Mononuclear cell (primary cell): Measurements from ENCODE around the gene SLC47A2. TPM values are rescaled to one million over a fixed set of nuclear protein-coding genes. Genes with fewer than 3 reads are reported as not detected.
"Not testable (repeated sequence)": the region's sequence is repeated elsewhere in the genome, so short reads cannot be mapped to it uniquely, and the experiment has no call there.

Experiments used
- H3K27me3 ChIP-seq: 2 replicates; pipeline ENCODE4 v1.6.0; 2011; ENCODE audit warnings: low read length, control low read depth; ENCODE audit not compliant: insufficient read depth
- H3K4me1 ChIP-seq: 2 replicates; pipeline ENCODE4 v1.5.1; 2011; ENCODE audit warnings: mild to moderate bottlenecking, low read length, control low read depth; ENCODE audit not compliant: insufficient read depth
- H3K4me3 ChIP-seq: 2 replicates; pipeline ENCODE4 v1.5.1; 2011; ENCODE audit warnings: mild to moderate bottlenecking, low read length, moderate library complexity
- H3K9me3 ChIP-seq: 2 replicates; pipeline ENCODE4 v1.5.1; 2011; ENCODE audit warnings: low read depth, mild to moderate bottlenecking, control low read depth, low read length
- total RNA-seq: library from RNA; depleted of rRNA; stranded (reverse); fragments of >200 nt; gene quantifications from one replicate; pipeline ENCODE4 v1.2.3, GENCODE V29; 2012

Gene SLC47A2
- total RNA-seq, 1 donor = not detected

DNA sequence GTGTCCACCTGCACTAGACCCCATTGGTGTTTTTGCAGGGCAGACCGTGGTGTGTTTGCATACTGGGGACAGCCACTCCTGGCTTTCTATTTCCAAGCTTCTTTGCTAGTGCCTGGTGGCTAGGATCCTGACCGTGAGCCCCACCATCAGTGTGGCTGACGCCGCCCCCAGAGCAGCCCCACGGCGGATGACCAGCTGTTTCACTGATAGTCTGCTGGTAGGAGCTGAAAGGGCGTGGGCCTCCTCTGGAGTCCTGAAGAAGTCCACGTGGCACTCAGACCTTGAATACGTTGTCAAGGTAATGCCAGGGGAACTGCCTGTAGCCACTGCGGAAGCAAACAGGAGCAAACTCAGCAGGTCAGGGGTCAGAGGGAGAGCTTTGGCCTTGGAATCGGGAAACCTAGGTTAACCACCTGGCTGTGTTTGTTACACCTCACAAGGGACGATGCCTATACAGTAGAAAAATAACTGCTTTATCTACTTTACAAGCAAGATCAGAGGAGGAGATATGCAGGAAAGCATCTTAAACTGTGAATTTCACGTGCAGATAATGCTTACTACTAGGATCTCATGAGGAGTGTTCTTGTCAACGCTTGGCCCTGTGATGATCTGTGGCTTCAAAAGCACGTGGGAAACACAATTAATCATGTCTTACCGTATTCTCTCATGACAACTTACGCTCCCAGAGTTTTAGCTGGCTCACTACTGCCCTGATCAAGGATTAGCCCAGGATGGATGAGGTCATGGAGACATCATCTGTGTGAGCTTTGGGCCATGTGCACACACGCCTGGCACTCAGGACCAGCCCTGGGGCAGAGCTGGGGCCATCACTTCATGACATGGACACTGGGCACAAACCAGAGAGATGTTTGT, 37.6 kb downstream of the SLC47A2 start:
- Histone ChIP-seq H3K27me3 (no peaks in the 10 kb centered on the region), H3K4me3 (no peak overlapping the region), H3K9me3 (no peaks in the 10 kb centered on the region), H3K4me1 (no peaks in the 10 kb centered on the region)

DNA sequence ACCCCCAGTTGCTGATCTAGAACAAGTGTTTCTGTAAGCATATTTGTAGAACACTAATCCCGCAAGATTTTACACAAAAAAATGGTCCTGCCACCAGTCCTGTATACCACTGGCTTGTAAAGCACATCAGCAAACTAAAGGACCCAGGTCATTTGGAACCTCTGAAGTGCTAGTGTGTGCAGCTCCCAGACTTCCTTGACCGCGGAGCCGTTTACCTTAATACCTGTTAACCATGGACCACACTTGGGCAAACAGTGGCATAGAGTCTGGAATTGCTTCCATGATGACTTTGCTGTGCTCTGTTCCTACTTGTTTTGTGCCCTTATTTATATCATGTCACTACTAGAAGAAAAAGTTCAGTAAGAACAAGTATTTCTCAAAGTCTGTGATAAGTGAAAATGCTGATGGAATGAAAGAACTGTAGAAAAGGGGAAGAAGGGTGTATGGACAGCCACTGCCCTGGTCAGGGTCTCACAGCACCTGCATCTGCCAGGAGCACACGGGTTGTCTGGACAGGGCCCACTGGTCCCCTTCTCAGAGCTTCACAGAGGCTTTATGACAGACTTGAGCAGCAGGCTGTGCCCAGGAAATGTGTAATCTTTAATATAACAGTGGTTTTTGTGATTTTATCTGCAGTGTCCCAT, 38.5 kb downstream of the SLC47A2 start:
- Histone ChIP-seq H3K4me3 (no peak overlapping the region), H3K27me3 (no peaks in the 10 kb centered on the region), H3K4me1 (no peaks in the 10 kb centered on the region), H3K9me3 (no peaks in the 10 kb centered on the region)

DNA sequence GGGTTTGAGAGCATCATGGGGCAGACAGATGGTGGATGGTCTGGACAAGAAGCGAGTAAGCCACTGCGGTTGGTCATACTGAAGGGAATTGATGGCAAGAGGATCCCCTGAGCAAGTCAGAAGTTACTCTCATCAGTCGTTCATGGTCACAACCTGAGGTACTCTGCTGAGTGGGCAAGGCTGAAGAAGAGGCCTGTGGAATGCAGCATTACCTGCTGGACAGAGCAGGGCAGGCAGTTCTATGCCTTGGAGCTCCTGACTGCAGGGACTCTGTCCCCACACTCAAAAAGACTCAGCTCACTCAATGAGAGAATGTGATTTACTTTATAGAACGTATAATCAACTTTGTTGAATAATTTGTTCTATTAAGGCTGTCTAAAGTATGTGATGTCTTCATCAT, 39.5 kb downstream of the SLC47A2 start:
- Histone ChIP-seq H3K9me3 (no peaks in the 10 kb centered on the region), H3K4me1 (no peaks in the 10 kb centered on the region), H3K4me3 (no peak overlapping the region), H3K27me3 (no peaks in the 10 kb centered on the region)

DNA sequence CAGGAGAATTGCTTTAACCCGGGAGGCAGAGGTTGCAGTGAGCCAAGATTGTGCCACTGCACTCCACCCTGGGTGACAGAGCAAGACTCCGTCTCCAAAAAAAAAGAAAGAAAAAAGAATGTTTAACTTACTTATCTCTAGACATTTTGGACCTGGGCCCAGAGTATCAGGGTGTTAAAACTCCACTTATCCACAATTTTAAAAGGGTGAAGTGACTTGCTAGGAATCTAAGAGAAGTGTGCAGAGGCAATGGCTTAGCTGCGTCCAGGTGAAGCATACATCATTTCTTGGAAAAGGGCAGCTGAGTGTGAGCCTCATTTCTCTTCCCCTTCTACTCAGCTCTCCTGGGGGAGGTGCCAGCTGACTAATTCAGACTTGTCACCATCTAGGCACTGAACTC, 42.8 kb downstream of the SLC47A2 start:
- H3K4me1 ChIP-seq = no peaks in the 10 kb centered on the region

DNA sequence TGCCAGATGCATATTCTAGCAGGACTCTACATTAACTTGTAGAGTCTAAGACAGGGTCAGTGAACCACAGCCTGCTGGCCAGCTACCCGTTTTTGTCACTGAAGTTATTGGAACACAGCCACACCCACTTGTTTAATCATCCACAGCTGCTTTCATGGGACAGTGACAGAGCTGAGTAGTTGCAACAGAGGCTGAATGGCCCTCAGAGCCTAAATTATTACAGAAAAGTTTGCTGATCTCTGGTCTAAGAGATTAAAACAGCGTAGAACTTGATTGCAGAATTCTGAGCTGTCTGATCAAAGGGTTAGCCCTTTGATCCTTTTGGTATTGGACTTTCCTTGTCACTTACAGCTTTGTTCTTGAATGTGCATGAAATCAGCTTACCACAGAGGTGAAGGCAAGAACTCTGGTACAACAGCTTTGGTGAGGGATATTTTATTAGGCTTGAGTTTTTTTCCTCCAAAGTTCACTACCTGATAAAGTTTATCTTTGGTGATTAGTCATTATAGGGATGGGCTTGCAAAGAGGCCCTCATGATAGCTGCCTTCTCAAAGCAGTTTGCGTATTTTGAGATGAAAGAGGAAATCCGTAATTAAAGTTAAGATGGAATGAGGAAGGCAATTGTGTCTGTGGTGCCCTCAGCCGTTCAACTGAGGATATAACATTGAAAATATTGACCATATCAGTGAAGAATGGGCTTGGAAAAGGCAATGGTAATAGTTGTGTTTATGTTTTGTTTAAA, 44.2 kb downstream of the SLC47A2 start:
- Histone ChIP-seq H3K4me1 (no peaks in the 10 kb centered on the region), H3K9me3 (no peaks in the 10 kb centered on the region), H3K4me3 (no peak overlapping the region), H3K27me3 (no peaks in the 10 kb centered on the region)

More for the DNA sequence above, 42.8 kb downstream of the SLC47A2 start:
- no peaks in the 10 kb centered on the region for H3K9me3 ChIP-seq
- H3K27me3 ChIP-seq = no peaks in the 10 kb centered on the region
- H3K4me3 ChIP-seq = no peak overlapping the region

DNA sequence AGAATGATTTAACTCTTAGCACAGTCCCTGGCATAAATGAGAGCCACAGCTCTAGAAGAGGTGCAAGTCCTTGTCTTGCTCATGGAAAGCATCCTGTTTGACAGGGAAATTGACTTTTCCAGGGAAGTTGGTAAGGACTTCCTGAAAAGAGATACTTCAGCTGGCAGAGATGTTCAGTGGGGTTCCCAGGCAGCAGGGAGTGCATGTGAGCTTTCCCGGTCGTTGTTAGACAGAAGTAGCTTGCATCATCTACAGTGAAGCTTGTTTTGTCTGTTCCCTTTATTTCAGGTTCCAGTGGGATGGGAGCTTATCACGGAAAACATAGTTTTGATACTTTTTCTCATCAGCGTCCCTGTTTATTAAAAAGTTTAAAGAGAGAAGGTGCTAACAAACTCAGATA, 45.0 kb downstream of the SLC47A2 start:
- Histone ChIP-seq H3K9me3 (no peaks in the 10 kb centered on the region), H3K4me3 (no peak overlapping the region)

DNA sequence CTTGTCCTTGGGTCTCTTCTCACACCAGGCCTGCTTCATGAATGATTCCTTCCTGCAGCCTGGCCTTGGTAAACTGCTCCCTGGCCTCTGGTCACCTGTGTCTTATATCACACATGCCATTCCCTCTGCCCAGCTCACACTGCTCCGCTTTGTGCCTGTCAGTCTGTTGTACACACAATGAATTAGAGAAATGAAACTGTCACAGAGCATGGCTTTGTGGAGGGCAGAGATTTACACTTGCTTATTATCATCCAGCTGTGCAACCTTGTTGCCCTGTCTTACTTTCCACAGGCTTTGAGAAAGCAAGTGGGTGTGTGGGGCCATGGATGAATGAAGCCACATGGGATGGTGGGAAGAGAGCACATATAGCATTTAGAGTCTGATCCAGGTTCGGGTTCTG, 45.5 kb downstream of the SLC47A2 start:
- Histone ChIP-seq H3K4me3 (no peak overlapping the region), H3K27me3 (no peaks in the 10 kb centered on the region), H3K4me1 (no peaks in the 10 kb centered on the region), H3K9me3 (no peaks in the 10 kb centered on the region)

More for the DNA sequence above, 45.0 kb downstream of the SLC47A2 start:
- Histone ChIP-seq H3K27me3 (no peaks in the 10 kb centered on the region), H3K4me1 (no peaks in the 10 kb centered on the region)

DNA sequence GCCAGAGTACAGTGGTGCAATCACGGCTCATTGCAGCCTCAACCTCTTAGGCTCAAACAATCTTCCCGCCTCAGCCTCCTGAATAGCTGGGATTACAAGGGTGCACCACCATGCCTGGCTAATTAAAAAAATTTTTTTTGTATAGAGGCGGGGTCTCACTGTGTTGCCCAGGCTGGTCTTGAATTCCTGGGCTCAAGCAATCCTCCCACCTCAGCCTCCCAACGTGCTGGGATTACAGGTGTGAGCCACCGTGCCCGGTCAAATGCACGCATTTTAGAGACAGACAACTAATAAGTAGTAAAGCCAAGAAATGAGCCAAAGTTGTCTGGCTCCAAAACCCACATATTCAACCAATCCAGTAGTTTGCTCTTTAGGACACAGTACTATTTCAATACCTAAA, 46.7 kb downstream of the SLC47A2 start:
- not testable (repeated sequence) for H3K27me3 ChIP-seq, H3K4me1 ChIP-seq, H3K9me3 ChIP-seq, H3K4me3 ChIP-seq

DNA sequence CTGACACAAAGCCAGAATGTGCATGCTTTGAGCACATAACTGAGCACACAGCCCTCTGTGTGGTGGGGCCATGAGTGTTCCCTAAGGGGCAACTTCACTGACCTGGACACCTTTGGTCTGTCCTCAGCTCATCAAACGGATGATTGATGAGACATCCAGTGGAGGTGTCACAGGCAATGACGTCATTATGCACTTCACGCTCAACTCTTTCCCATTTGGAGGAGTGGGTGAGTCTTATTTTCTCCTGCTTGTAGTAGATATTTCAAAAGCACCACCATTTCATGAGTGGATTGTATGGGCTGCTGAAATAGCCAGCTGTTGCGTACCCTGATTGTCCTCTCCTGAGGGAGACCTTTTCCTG, 51.6 kb downstream of the SLC47A2 start:
- H3K4me3 ChIP-seq = no peak overlapping the region
- no peaks in the 10 kb centered on the region for H3K4me1 ChIP-seq
- H3K27me3 ChIP-seq = no peaks in the 10 kb centered on the region
- H3K9me3 ChIP-seq = no peaks in the 10 kb centered on the region

DNA sequence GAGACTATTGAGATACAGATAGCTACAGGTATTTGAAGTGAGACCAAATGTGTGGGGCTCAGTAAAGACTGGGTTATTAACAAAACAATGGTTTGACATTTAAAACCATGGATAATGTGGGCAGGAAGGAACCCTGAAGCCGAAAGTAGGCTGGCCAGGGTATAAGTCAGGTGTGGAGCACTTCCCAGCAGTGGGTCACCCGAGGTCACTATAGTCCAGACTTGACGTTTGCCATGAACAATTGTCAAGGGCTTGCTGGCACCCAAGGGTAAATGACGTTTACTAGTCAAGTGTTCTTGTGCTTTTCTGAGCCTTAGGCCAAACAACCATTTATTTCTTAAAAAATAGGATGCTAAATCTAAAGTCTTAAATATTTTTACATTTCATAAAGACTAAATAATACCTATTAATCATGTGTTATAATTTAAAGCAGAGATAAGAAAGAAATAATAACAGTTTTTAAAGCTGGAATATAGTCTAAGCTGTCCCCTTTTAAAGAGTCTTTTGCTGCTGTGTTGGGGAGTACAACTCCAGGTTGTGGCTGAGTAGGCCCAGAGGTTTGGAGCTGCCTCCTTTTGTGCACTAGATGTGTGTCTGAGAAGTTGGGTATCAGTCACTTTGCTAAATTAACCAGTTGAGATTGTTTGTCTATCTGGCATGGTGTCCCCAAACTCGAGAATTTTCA, 52.1 kb downstream of the SLC47A2 start:
- H3K4me1 ChIP-seq = no peaks in the 10 kb centered on the region
- no peaks in the 10 kb centered on the region for H3K27me3 ChIP-seq
- H3K4me3 ChIP-seq = no peak overlapping the region
- no peaks in the 10 kb centered on the region for H3K9me3 ChIP-seq

DNA sequence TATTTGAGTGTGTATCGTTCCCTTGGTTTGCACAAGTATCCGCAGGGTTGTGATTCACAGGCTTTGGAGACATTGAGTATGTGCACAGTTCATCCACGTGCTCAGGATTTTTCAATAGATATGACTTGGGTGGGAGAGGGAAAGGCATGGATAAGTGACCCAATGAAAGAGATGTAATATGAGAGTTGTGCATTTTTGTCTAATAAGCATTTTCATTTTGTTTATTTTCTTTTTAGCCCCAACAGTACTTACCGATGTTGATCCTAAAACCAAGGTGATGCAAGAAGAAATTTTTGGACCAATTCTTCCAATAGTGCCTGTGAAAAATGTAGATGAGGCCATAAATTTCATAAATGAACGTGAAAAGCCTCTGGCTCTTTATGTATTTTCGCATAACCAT, 53.3 kb downstream of the SLC47A2 start:
- Histone ChIP-seq H3K27me3 (no peaks in the 10 kb centered on the region), H3K4me1 (no peaks in the 10 kb centered on the region), H3K4me3 (no peak overlapping the region), H3K9me3 (no peaks in the 10 kb centered on the region)

DNA sequence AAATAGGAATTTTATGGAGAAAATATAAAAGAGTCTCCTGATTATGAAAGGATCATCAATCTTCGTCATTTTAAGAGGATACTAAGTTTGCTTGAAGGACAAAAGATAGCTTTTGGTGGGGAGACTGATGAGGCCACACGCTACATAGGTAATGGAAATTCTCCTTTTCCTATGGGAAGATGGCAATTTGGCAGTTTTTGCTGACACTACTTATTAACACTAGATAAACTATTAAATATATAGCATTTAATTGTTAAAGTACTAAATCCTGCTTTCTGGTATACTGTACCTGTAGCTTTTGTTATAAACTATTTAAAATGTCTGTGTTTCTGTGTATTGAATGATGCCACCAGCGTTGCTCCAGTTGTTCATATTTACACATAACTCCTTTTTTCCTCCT, 55.3 kb downstream of the SLC47A2 start:
- Histone ChIP-seq H3K4me3 (no peak overlapping the region), H3K27me3 (no peaks in the 10 kb centered on the region), H3K9me3 (no peaks in the 10 kb centered on the region), H3K4me1 (no peaks in the 10 kb centered on the region)

DNA sequence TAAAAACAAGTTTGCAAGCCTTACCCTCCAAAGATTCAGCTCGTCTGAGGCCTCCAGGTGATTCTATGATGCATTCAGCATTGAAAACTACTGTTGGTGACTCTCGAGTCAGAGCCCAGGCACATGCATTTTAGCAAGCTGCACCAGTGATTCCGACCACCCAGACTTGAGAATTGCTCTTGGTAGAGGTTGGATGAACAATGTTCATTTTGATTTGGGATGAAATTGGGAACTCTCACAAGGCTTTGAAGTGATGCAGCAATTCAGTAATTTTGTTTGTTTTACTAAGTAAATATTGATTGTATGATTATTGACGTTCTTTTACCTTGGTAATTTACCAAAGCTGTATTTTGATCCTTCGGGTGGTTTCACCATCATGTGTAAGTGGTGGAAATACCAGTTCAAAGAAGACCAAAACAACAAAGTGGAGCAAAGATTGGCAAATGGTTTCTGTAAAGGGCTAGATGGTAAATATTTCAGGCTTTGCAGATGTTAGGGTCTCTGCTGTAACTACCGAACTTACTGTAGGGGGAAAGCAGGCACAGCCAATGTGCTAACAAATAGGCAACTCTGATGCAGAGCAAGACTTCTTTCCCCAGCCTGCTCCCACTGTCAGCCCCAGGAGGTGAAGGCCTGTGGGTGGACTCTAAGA, 56.0 kb downstream of the SLC47A2 start:
- no peaks in the 10 kb centered on the region for H3K9me3 ChIP-seq
- H3K27me3 ChIP-seq = no peaks in the 10 kb centered on the region
- H3K4me1 ChIP-seq = no peaks in the 10 kb centered on the region
- no peak overlapping the region for H3K4me3 ChIP-seq

DNA sequence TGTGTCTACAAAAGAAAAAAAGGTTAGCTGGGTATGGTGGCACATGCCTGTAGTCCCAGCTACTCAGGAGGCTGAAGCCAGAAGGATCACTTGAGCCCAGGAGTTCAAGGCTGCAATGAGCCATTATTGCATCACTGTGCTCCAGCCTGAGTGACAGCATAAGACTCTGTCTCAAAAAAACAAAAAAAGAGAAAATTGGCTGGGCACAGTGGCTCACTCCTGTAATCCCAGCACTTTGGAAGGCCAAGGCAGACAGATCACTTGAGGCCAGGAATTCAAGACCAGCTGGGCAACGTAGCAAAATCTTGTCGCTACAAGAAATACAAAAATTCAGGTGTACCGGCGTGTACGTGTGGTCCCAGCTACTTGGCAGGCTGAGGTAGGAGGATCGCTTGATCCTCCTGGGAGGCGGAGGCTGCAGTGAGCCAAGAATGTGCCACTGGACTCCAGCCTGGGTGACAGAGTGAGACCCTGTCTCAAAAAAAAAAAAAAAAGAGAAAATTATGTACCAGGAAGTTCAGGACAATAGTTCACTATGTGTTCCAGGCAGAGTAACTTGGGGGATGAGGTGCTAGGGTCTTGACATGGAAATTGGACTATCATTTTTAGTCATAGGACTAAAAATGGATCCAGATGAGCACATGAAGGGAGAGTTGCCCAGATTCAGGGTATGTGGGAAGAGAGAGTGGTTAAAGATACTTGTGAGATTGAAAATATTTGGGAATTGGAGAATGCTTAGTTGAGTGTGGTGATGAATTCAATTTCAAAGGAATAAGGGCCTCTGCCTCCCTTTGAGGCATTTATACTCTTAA, 56.8 kb downstream of the SLC47A2 start:
- H3K27me3 ChIP-seq = no peaks in the 10 kb centered on the region
- no peak overlapping the region for H3K4me3 ChIP-seq
- H3K9me3 ChIP-seq = no peaks in the 10 kb centered on the region
- no peaks in the 10 kb centered on the region for H3K4me1 ChIP-seq
